ENCODE measurements around the gene ATPAF1.
"Not testable (repeated sequence)": the region's sequence is repeated elsewhere in the genome, so short reads cannot be mapped to it uniquely, and the experiment has no call there.

ATPAF1 gene

GRCh38 chr1:46703927-46704641, 35.9 kb upstream of the ATPAF1 start:
- no peak overlapping the region for H3K4me3 ChIP-seq (ENCODE audit: low read depth, low read length)
- DNase-seq (ENCODE audit: low read depth): no peak
- no peak for TF ChIP-seq MYC (IDR thresholded peaks at IDR 0.05; ENCODE audit: low read depth, low read length)
- no peak for TF ChIP-seq MAX (IDR thresholded peaks at IDR 0.05; ENCODE audit: low read depth, low read length)
- no peak for TF ChIP-seq POLR2A (IDR thresholded peaks at IDR 0.05; ENCODE audit: extremely low read depth, insufficient read length)
- TF ChIP-seq CTCF (IDR thresholded peaks at IDR 0.05; ENCODE audit: low read depth, low read length): no peak

- H3K4me3 ChIP-seq (ENCODE audit: low read depth, low read length): no peak overlapping the region
- peak; percentile 47 for DNase-seq (ENCODE audit: low read depth)
- TF ChIP-seq MAX (IDR thresholded peaks at IDR 0.05; ENCODE audit: low read depth, low read length) (no peak), MYC (IDR thresholded peaks at IDR 0.05; ENCODE audit: low read depth, low read length) (no peak), POLR2A (IDR thresholded peaks at IDR 0.05; ENCODE audit: extremely low read depth, insufficient read length) (no peak), CTCF (IDR thresholded peaks at IDR 0.05; ENCODE audit: low read depth, low read length) (no peak)
Observed at GRCh38 chr1:46699666-46700065, 31.5 kb upstream of the ATPAF1 start.

GRCh38 chr1:46697053-46697452, 28.9 kb upstream of the ATPAF1 start:
- TF ChIP-seq CTCF (IDR thresholded peaks at IDR 0.05; ENCODE audit: low read depth, low read length) (no peak), POLR2A (IDR thresholded peaks at IDR 0.05; ENCODE audit: extremely low read depth, insufficient read length) (no peak)
- no peak for DNase-seq (ENCODE audit: low read depth)

GRCh38 chr1:46694676-46695075, 26.5 kb upstream of the ATPAF1 start:
- H3K4me3 ChIP-seq (ENCODE audit: low read depth, low read length); DNase-seq (ENCODE audit: low read depth): not testable (repeated sequence)

More at GRCh38 chr1:46697053-46697452, 28.9 kb upstream of the ATPAF1 start:
- no peak overlapping the region for H3K4me3 ChIP-seq (ENCODE audit: low read depth, low read length)

DNA sequence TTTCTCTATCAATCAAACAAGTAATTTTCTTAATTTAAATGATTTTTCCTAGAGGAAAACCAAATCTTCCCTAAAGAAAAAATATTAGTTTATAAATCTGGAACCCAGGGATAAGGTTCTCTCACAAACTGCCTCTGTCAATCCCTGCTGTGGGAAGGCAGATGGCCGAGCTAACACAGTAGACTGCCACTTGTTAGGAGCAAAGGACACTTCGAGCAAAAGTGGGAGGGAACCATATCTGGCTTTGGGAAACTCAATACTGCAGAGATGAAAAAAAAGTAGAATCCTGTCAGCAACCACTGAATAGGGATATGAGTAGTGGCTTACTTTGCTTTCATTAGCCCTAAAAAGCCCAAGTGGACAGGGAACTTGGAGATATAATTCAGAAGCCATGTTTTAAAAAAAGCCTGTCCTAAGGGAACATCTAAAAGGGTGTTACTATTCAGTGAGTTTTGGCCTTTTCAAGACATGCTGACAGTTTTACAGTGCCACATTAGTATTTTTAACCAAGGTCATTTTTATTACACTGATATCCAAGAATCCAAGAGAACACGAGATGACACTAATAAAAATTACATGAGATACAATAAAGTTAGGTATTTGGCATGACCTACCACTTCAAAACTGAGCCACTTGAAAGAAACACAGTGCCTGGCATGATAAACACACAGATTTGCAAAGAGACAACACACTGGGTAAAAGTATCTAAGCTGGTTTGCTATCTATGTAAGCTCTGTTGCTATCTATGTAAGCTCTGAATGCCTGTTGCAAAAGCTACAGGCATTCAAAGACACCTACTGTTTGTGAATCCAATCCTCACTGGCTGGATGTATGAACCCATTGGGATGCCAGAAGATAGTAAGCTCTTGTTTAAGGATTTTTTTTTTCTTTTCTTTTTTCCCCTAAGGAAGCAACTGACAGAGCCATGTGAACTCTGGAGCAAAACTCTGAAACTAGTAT, 24.9 kb upstream of the ATPAF1 start:
- no peak overlapping the region for H3K4me3 ChIP-seq (ENCODE audit: low read depth, low read length)
- TF ChIP-seq MYC (IDR thresholded peaks at IDR 0.05; ENCODE audit: low read depth, low read length) (no peak), CTCF (IDR thresholded peaks at IDR 0.05; ENCODE audit: low read depth, low read length) (no peak), POLR2A (IDR thresholded peaks at IDR 0.05; ENCODE audit: extremely low read depth, insufficient read length) (no peak)
- no peak for DNase-seq (ENCODE audit: low read depth)

DNA sequence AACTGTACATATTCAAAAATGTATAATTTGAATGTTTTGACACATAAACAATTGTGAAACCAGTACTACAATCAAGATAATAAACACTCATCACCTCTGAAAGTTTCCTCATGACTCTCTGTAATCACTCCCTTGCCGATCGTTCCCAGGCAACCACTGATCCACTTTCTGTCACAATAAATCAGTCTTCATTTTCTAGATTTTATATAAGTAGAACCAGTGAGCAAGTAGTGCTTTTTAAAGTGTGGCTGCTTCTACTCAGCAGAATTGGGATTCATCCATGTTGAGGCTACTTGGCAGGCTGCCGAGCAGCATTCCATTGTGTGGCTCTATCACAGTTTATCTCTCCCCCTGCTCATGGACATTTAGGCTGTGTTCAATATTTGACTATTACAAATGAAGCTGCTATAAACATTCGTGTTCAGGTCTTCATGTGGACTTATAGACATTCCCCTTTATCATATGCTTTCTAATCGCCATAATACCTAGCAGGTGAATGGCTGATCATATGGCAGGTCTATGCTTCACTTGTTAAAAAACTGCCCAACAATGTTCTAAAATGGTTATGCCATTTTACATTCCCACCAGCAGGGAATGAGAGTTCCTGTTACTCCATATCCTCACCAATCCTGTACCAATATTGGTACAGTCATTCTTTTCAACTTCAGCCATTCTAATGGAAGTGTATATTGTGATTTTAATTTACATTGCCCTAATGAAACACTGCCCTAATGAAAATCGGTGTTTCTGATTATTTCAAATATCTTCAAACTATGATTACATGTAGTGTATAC, 24.0 kb upstream of the ATPAF1 start:
- no peak overlapping the region for H3K4me3 ChIP-seq (ENCODE audit: low read depth, low read length)
- no peak for DNase-seq (ENCODE audit: low read depth)
- TF ChIP-seq POLR2A (IDR thresholded peaks at IDR 0.05; ENCODE audit: extremely low read depth, insufficient read length) (no peak), MYC (IDR thresholded peaks at IDR 0.05; ENCODE audit: low read depth, low read length) (no peak), CTCF (IDR thresholded peaks at IDR 0.05; ENCODE audit: low read depth, low read length) (no peak), MAX (IDR thresholded peaks at IDR 0.05; ENCODE audit: low read depth, low read length) (no peak)

Data from NB4 (cell line).